GM23248 (cell line): Measurements from ENCODE around the gene RAPGEF3. TPM values are rescaled to one million over a fixed set of nuclear protein-coding genes. Genes with fewer than 3 reads are reported as not detected.

Experiments used
- DNase-seq: peaks from one replicate; pipeline ENCODE4 v3.0.0-alpha.2; 2015
- H2AFZ ChIP-seq: fragments of 200-600 bp; sonication (generic); 2 replicates; pipeline ENCODE4 v1.6.1; 2016; ENCODE audit warnings: antibody characterized with exemption
- H3F3A ChIP-seq: fragments of 200-600 bp; sonication (generic); 2 replicates; pipeline ENCODE4 v1.6.1; 2016; ENCODE audit warnings: mild to moderate bottlenecking, antibody characterized with exemption, mixed run types; ENCODE audit not compliant: insufficient read depth
- H3K27ac ChIP-seq: fragments of 200-600 bp; sonication (generic); 2 replicates; pipeline ENCODE4 v1.5.1; 2016; ENCODE audit warnings: mild to moderate bottlenecking
- H3K27me3 ChIP-seq: fragments of 200-600 bp; sonication (generic); replicated peaks from 2 replicates; pipeline ENCODE4 v1.6.1; 2016; ENCODE audit warnings: mild to moderate bottlenecking; ENCODE audit not compliant: insufficient read depth
- H3K36me3 ChIP-seq: fragments of 200-600 bp; sonication (generic); 2 replicates; pipeline ENCODE4 v1.6.1; 2016; ENCODE audit warnings: low read depth, mild to moderate bottlenecking
- H3K4me1 ChIP-seq: fragments of 200-600 bp; sonication (generic); 2 replicates; pipeline ENCODE4 v1.6.1; 2016; ENCODE audit warnings: mild to moderate bottlenecking; ENCODE audit not compliant: insufficient read depth
- H3K4me2 ChIP-seq: fragments of 200-600 bp; sonication (generic); one replicate; pipeline ENCODE4 v1.6.1; 2016; ENCODE audit warnings: mild to moderate bottlenecking; ENCODE audit not compliant: unreplicated experiment
- H3K4me3 ChIP-seq: fragments of 200-600 bp; sonication (generic); 2 replicates; pipeline ENCODE4 v1.5.1; 2016; ENCODE audit warnings: mild to moderate bottlenecking
- H3K79me2 ChIP-seq: fragments of 200-600 bp; sonication (generic); 2 replicates; pipeline ENCODE4 v1.6.1; 2016; ENCODE audit warnings: mild to moderate bottlenecking; ENCODE audit not compliant: insufficient read depth
- H3K9ac ChIP-seq: fragments of 200-600 bp; sonication (generic); 2 replicates; pipeline ENCODE4 v1.6.1; 2016; ENCODE audit warnings: mild to moderate bottlenecking
- H3K9me2 ChIP-seq: fragments of 200-600 bp; sonication (generic); 2 replicates; pipeline ENCODE4 v1.6.1; 2016; ENCODE audit warnings: mixed run types, mild to moderate bottlenecking, moderate library complexity; ENCODE audit not compliant: insufficient read depth
- H3K9me3 ChIP-seq: fragments of 200-600 bp; sonication (generic); one replicate; pipeline ENCODE4 v1.6.1; 2017; ENCODE audit warnings: low read depth
- H4K20me1 ChIP-seq: fragments of 200-600 bp; sonication (generic); 2 replicates; pipeline ENCODE4 v1.6.0; 2016; ENCODE audit not compliant: insufficient read depth
- EZH2 ChIP-seq: fragments of 200-600 bp; sonication (generic); IDR thresholded peaks from 2 replicates; pipeline ENCODE4 v1.6.1; 2018; ENCODE audit warnings: antibody characterized with exemption, mild to moderate bottlenecking; ENCODE audit not compliant: insufficient read depth, poor library complexity, severe bottlenecking
- EZH2phosphoT487 ChIP-seq: fragments of 200-600 bp; sonication (generic); IDR thresholded peaks from 2 replicates; pipeline ENCODE4 v1.6.1; 2018; ENCODE audit warnings: antibody characterized with exemption, moderate library complexity, mild to moderate bottlenecking, low read depth; ENCODE audit not compliant: insufficient read depth
- WGBS, 2 experiments: methylation state at CpG; one replicate each; pipeline ENCODE4 v1.1.6; 2015 to 2017; ENCODE audit warnings: low lambda C conversion rate in 2 of 2, low coverage in 1 of 2; ENCODE audit errors: missing lambda C conversion rate in 2 of 2; 5-methylcytosine and 5-hydroxymethylcytosine counted together
- in situ Hi-C: fragments of 300-500 bp; cut with MboI; formaldehyde crosslinking; loops from 2 replicates; pipeline ENCODE4 v1.15.0; 2020
- polyA plus RNA-seq: library from polyadenylated mRNA; unstranded; fragments of >200 nt; fragmentation: Nextera tagmentation; extraction: Ambion mirVana; gene quantifications from 2 replicates; pipeline ENCODE4 v1.2.1, GENCODE V29; 2016
- total RNA-seq: library from RNA; depleted of rRNA; stranded (reverse); fragments of >200 nt; shearing (Covaris generic); gene quantifications from 2 replicates; pipeline ENCODE4 v1.2.3, GENCODE V29; 2014

The RAPGEF3 gene
- total and polyA plus RNA-seq, 2 experiments from 2014 or later = 1.4 to 3.7 TPM

DNA sequence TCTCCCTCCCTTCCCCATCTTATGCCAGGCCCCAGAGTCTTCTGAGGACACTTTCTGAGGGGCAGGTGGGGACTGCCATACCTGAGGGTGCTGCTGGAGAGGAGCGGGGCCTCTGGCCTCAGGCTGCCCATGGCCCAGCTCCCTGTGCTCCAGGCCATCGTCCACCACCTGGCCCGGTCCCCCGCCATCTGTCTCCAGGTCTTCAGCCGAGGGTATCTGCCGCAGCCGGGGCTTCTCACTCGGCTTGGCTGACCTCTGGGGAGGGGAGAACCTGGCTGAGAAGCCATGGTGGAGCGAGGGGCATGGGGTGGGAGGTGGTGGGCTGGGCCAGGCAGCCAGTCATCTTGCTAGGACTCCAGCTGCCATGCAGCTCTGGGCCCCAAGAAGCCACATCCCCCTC, 36.0 kb upstream of the RAPGEF3 start:
- Histone ChIP-seq H3F3A (0 out of 2 replicates have a peak, but pooled peaks cover 4% of the 10 kb centered on the region), H3K27ac (no peak overlapping the region), H3K4me2 (no peak overlapping the region), H2AFZ (no peak overlapping the region), H3K27me3 (no peaks in the 10 kb centered on the region), H3K9me2 (no peaks in the 10 kb centered on the region), H3K9ac (no peak overlapping the region), H3K9me3 (no peaks in the 10 kb centered on the region), H3K4me3 (no peak overlapping the region), H3K4me1 (no peaks in the 10 kb centered on the region), H3K79me2 (peaks cover 75% of the 10 kb centered on the region), H3K36me3 (peaks cover 36% of the 10 kb centered on the region), H4K20me1 (no peaks in the 10 kb centered on the region)
- DNase-seq = no peak
- no peak for TF ChIP-seq EZH2
- no peak for TF ChIP-seq EZH2phosphoT487
- 86 to 89% methylated on average over 9 of the region's 9 CpGs for WGBS, 2 experiments
- in situ Hi-C loops = no loop called here

DNA sequence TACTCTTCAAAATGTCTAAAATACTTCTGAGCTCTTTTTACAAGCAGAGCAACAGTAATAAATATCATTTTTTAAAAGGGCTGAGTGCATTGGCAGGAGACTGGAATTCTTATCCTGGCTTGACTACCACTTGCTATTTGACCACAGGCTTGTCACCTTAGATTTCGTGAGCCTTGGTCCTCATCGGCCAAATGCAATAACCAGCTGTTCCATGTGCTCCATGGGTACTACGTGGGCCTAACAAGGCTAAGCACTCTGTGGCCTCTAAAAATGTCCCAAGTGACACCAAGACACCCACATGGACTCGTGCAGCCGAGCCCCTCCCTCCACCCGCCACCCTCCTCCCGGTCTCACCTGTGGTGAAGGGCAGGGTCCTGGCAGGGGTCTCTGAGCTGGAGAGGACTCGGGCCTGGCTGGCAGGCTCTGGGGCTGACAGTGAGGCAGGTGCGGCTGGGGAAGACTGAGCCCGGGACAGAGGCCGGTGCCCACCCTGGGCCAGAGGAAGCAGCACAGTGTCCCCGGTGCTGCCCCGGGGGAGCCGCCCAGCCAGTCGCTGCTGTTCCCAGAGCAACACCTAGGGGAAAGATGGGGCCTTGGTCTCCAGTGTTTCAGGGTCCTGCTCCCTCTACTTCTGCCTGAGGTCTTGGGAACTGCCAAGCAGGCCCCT, 34.5 kb upstream of the RAPGEF3 start:
- Histone ChIP-seq H3K79me2 (peaks cover 60% of the 10 kb centered on the region), H3K9me2 (no peaks in the 10 kb centered on the region), H2AFZ (no peak overlapping the region), H3K27ac (no peak overlapping the region), H3K36me3 (peaks cover 50% of the 10 kb centered on the region), H4K20me1 (no peaks in the 10 kb centered on the region), H3K4me2 (no peak overlapping the region), H3K9ac (no peak overlapping the region), H3F3A (peaks cover 4% of the 10 kb centered on the region; the same call in 1 of the 2 replicates), H3K27me3 (no peaks in the 10 kb centered on the region), H3K4me3 (no peak overlapping the region), H3K9me3 (no peaks in the 10 kb centered on the region), H3K4me1 (no peaks in the 10 kb centered on the region)
- no peak for TF ChIP-seq EZH2phosphoT487
- no peak for TF ChIP-seq EZH2
- DNase-seq = no peak
- in situ Hi-C loops = no loop called here
- 81 to 93% methylated on average over 14 to 15 of the region's 15 CpGs for WGBS, 2 experiments

DNA sequence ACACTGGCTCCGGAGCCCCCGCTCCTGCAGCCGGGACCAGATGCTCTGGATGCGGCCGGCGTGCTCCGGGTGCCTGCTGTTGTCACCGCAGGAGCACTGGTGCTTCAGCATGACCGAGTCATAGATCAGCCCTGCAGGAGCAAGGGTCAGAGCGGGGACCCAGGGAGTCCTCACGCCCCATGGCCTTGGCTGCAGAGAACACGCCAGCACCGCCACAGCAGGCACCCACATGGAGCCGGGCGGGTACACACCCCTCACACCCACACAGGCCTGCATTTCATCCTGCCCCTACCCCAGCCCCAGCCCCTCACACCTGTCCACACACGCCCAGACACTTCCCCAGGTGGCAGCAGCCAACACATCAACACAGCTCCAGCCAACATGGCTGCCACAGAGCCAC, 33.2 kb upstream of the RAPGEF3 start:
- no peak for DNase-seq
- Histone ChIP-seq H3K27me3 (no peaks in the 10 kb centered on the region), H3F3A (peaks cover 13% of the 10 kb centered on the region), H3K36me3 (peaks cover 60% of the 10 kb centered on the region), H3K4me3 (no peak overlapping the region), H3K4me2 (no peak overlapping the region), H3K9me3 (no peaks in the 10 kb centered on the region), H3K27ac (no peak overlapping the region), H3K4me1 (no peaks in the 10 kb centered on the region), H4K20me1 (no peaks in the 10 kb centered on the region), H3K9me2 (no peaks in the 10 kb centered on the region), H3K79me2 (peaks cover 50% of the 10 kb centered on the region), H2AFZ (no peak overlapping the region), H3K9ac (no peak overlapping the region)
- in situ Hi-C loops = no loop called here
- 93 to 97% methylated on average over 15 to 16 of the region's 16 CpGs for WGBS, 2 experiments
- TF ChIP-seq EZH2phosphoT487 = no peak
- no peak for TF ChIP-seq EZH2

DNA sequence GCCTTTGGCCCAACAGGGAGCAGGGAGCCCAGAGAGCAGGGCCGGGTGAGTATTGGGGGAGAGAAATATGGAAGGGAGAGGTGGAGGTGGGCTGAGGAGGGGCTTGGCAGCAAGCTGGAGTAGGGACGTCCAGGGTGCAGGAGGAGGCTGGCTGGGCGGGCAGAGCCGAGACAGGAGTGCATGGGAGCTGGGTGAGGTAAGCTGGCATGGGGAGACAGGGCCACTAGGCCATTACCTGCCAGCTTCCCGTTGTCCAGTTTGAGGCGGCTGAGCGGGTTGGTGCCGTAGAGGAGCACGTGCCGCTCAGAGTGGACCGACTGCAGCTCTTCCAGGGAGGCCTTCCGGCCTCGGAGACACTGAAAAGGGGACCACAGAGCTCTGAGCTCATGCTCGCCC, 32.7 kb upstream of the RAPGEF3 start:
- WGBS, 2 experiments = 87% methylated on average over 10 to 14 of the region's 14 CpGs
- Histone ChIP-seq H3K4me2 (no peak overlapping the region), H3K27me3 (no peaks in the 10 kb centered on the region), H3K9me2 (no peaks in the 10 kb centered on the region), H2AFZ (no peak overlapping the region), H3K9ac (no peak overlapping the region), H3K4me1 (no peaks in the 10 kb centered on the region), H4K20me1 (no peaks in the 10 kb centered on the region), H3K27ac (no peak overlapping the region), H3K79me2 (peaks cover 50% of the 10 kb centered on the region), H3K4me3 (no peak overlapping the region), H3F3A (peaks cover 13% of the 10 kb centered on the region), H3K9me3 (no peaks in the 10 kb centered on the region), H3K36me3 (peaks cover 66% of the 10 kb centered on the region)
- DNase-seq = no peak
- in situ Hi-C loops = no loop called here
- TF ChIP-seq EZH2phosphoT487 (no peak), EZH2 (no peak)
